Amniotic epithelial cell (primary cell): ENCODE data around the gene MTFP1.
"Not testable (repeated sequence)": the region's sequence is repeated elsewhere in the genome, so short reads cannot be mapped to it uniquely, and the experiment has no call there.

Experiments
- DNase-seq: peaks from one replicate; pipeline ENCODE4 v3.0.0-alpha.2; 2010; ENCODE audit warnings: low read depth

MTFP1 gene

DNA sequence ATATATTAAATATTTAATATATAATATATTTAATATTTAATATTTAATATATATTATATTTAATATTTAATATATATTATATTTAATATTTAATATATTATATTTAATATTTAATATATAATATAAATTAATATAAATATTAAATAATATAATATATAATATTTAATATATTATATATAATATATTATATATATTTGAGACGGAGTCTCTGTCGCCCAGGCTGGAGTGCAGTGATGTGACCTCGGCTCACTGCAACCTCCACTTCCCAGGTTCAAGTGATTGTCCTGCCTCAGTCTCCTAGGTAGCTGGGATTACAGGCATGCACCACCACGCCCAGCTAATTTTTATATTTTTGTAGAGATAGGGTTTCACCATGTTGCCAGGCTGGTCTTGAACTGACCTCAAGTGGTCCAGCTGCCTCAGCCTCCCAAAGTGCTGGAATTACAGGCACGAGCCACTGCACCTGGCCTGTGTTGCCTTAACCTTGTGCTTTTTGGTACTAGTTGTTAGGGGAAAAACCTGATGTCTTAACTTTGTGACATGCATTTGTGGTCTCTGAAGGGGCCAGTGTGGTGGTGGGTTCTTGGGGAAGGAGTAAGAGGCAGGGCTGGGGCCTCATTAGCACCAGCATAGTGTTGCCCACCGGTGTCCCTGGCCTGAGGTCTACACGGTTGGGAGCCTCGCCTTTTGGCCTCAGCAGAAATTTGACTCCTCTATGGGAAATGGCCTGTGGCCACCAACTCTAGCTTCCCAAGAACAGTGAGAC lies 29.7 kb downstream of the MTFP1 start:
- no peak for DNase-seq

DNA sequence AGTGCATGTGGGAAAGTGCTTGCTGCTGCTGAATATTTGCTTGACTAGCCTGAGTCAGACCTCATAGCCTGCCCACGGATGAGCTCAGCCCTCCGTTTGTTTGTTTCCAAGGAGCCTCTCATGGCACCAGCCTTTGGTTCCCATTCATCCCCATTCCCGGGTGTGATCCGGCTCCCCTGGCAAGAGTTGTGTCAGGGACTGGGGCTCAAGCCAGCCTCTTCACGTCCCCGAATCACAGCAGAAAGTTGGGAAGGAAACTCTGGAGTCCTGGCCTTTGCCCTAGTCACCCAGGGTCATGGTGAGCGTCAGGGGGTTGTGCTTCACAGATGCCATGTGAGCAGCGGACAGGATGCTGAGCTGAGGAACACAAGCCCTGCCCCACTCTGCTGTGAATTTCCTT lies 32.4 kb downstream of the MTFP1 start:
- DNase-seq: no peak

DNA sequence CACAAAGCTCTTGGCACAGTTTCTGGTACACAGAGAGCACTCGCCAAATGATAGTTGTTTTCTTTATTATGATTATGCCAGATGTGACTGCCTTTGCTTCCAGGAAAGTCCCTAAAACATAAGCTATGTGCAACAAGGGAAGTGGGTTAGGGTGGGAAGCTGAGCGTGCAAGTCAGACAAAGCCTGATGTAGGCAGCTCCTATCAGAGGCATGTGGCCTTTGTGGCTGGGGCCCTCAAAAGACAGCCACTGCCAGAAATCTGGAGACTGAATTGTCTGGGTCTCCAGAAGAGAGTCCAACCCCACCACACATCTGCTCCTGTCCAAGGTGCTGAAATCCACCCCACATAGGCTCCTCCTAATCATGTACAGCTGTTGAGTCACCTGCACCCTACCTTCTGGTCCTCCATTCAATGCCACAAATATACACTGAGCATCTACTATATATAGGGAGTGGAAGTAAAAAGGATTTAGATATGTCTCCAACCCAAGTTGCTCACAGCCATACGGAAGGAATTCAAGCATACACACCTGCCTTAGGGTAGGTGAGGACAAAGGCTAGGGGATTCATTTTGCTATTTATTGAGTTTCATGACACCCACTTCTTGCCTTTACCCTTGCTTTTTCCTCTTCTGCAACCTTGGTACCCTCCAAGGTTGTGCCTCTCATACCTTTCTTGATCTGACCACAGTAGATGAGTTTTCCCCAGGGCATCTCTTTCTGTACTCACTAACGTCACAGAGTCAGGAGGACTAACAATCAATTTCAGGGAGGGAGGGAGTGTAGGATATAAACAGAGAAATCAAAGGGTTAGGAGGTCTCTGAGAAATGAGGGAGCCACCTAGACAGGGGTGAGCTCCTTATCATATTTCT lies 33.8 kb downstream of the MTFP1 start:
- DNase-seq: peak; percentile 45

DNA sequence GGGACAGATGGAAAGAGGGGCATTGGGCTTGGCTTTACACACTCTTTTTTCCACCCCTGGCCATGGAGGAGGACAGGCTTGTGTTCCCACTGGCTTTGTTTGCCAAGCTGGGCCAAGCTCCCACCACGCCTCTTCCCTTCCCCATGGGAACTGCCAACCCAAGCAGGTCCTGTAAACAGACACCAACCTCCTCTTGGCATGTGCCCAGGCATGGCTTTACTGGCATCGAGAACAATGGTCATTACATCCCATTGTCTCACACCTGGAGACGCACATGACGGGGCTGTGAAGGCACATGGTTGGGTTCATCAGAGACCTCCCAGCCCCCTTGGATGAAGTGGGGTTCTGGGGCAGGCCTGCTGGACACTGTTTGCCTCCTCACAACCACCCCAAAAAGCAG lies 34.6 kb downstream of the MTFP1 start:
- no peak for DNase-seq

DNA sequence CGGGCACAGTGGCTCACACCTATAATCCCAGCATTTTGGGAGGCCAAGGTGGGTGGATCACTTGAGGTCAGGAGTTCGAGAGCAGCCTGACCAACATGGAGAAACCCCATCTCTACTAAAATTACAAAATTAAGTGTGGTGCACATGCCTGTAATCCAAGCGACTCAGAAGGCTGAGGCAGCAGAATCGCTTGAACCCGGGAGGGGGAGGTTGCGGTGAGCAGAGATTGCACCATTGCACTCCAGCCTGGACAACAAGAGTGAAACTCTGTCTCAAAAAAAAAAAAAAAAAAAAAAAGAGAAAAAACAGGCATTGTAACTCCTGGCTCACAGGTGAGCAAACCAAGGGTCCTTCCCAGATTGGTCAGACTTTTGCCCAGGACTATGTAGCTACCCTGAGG lies 35.0 kb downstream of the MTFP1 start:
- not testable (repeated sequence) for DNase-seq

DNA sequence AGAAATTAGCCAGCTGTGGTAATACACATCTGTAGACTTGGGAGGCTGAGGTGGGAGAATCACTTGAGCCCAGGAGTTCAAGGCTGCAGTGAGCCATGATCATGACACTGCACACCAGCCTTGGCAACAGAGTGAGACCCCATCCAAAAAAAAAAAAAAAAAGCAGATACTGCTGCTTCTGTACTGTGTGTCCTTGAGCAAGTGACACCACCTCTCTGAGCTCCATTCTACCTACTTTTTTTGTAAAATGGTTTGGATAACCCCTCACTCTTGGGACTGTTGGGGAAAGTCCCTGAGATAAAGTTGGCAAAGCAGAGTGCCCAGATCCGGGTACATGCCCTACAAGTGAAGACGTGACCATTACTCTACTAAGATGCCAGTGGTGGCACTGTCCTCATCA lies 43.6 kb downstream of the MTFP1 start:
- no peak for DNase-seq

DNA sequence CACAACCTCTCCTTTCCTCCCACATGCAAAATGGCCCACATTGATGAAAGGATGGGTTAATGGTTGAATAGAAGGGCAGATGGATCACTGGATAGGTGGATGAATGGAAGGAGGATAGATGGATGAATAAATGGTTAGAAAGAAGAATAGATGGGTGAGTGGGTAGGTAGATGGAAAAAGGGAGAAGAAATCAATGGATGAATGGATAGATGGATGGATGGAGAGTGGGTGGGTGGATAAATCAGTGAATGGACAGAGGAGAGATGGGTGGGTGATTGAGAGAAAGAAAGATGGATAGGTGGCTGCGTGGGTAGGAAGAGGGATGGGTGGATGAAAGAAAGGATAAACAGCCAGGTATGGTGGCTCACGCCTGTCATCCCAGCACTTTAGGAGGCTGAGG lies 45.1 kb downstream of the MTFP1 start:
- no peak for DNase-seq

DNA sequence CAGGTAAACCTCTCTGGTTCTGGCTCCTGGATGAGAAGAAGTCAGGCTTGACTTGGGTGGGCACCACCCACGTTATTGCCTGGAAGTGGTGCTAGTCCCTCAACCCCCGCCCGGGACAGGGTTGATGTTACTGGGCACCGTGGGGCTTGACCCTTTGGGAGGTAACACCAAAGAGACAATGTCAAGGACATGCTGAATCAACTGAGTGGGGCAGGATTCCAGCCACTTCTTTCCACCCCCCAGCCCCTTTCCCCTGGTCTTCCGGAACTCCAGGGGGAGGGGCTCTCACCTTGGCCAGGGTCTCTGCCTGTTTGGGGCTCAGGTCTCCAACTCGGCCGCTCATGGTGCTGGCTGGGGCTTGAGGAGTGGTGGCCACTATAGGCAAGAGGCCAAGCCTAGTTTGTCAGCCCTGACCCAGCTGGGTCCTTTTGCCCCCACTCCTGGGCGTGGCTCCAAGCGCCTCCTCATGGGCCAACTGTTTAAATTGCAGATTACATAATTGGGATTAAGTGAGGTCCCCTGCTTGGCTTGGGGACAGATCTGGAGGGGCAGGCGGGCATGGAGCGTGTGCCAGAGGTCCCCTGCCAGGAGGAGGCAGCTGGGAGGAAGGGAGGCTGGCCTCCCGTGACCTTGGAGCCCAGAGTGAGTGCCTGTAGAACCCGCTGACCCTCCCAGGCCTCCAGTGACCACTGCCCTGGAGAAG lies 46.2 kb downstream of the MTFP1 start, which contains the start of gene SEC14L3:
SEC14L3 (minus strand) TSS at position 402 of the 703 bp plus-strand sequence; CDS start at position 343, 59 bp downstream.
- no peak for DNase-seq

DNA sequence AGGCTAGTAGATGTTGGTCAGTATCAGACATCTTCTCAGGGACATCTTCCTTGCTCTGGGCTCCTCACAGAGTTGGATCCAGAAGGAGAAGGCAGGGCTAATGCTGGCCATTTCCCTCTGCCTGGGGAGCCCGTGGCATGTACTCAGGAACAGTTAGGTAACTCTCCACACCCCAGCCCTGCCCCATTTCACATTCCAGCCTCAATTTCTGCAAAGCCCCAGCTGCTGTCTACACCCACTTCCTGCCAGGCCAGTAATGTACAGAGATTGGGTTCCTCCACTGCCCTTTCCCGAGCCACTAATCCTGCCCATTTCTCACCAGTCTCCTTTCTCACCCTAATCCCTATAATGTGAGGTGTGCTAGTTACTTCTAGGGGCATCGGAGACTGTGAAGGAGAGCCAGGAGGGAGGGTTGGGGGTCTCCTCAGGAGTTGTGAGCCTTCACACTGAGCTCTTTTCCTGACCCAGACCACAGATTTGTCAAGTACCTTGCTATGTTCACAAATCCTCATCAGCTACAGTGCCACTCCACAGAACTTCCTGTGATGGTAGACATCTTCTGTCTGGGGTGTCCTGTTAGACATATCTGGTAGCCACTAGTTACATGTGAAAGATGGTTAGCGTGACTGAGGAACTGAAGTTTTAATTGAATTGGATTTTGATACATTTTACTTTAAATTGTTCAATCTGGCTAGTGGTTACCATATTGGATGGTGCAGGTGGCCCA lies 47.6 kb downstream of the MTFP1 start:
- DNase-seq: no peak

DNA sequence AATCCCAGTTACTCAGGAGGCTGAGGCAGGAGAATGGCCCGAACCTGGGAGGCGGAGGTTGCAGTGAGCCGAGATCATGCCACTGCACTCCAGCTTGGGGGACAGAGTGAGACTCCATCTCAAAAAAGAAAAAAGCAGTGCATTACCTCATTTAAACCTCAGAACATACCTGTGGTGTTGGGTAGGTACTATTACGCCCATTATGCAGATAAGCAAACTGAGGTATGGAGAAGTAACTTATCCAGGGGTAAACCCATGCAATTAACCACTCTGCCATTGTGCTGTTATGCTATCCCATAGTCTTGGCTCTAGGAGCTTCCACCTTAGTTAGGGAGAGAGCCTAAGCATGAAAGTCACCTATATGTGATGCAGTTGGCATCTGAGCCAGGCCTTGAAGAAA lies 48.6 kb downstream of the MTFP1 start:
- no peak for DNase-seq

DNA sequence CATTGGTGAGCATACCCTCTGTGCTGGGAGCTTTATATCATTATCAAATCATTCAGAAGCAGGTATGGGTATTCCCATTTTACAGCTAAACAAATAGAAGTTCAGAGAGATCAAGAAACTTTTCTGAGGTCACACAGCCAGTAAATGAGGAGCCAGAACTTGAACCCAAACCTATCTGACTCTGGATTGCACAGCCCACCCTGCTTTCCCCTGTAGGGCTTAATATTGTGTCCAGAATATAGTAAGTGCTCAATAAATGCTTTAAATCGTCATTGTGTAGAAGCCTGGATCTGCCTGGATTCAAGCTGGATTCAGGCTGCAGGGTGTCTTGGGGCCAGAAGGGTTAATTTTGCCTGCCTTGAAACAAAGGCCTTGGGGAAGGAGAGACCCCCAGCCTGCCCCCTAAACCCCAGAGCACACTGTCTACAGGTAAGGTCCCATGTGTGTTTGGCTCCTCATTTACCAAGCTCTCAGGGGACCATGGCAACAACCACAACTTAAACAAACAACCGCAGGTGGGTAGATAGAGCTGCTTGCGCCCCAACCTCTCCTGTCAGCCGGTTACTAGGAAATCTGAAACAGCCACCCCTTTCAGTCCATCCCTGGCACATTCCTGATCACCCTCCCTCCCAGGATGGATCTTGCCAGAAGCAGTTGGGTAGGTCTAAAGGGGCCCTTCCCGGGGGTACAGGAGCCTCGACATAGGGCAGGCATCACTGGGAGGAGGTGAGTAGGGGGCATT lies 49.3 kb downstream of the MTFP1 start:
- peak; percentile 11 for DNase-seq
